Measurements from ENCODE around the gene CANT1. TPM values are rescaled to one million over a fixed set of nuclear protein-coding genes. Genes with fewer than 3 reads are reported as not detected.

Gene CANT1
- total and polyA plus RNA-seq, 9 of the 15 experiments (the other 6 are each of a cell fraction or from before 2014, with no cell fraction given): 2.7 to 66.4 (median 22.5) TPM

DNA sequence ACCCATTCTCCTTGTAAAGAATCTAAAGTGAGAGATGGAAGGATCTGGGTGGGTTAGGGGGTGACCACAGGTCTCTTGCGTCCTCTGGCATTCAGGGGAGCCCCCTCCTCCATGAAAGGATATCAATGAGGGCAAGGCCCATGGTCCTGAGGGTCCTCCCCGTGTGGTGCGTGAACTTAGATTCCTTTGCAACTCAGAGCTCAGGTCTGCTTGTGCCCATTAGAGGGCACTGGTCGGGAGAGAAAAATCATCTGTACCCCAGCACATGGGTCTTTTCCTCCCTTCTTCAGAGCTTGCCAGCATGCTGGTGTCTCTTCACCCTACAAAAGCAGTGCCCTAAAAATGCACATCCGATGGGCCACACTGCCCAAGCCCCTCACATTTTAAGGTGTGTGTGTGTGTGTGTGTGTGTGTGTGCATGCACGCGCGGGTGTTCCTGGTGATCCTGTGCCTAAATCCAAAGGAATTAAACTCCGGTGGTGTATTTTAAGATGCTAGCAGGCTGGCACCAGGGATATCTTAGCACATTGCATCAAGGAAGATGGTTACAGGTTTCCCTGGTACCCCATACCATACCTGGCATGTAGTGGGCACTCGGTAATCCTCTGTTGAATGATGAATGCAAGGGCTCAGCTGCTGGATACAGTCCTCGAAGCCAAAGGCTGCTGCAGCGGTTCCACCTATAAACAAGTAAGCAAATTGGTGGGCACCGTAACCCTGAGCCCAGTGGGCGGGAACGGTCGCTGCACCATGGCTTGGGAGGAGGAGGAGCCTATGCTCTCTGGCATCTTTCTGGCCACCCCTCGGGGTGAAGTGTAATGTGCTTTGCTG lies 19.1 kb upstream of the CANT1 start:
- DNase-seq (ENCODE audit: extremely low read depth in 1 of 4, low spot score in 3 of 4): no peak
- no peaks in the 10 kb centered on the region for H3K9me3 ChIP-seq (replicated peaks; ENCODE audit: control insufficient read depth, insufficient read depth, low read depth, low read length)
- no peaks in the 10 kb centered on the region for H3K36me3 ChIP-seq (ENCODE audit: control insufficient read depth, insufficient read depth, low read length)
- in situ Hi-C loops (cut with MboI): no loop called here
- TF ChIP-seq SNRNP70 (optimal IDR thresholded peaks at IDR 0.05; ENCODE audit: low read depth, low read length): no peak
- TF ChIP-seq CTBP1 (IDR thresholded peaks at IDR 0.05; ENCODE audit: borderline replicate concordance): no peak
- no peak for TF ChIP-seq PRPF4 (IDR thresholded peaks at IDR 0.05; ENCODE audit: insufficient read depth, low read depth, low read length, poor library complexity, severe bottlenecking)
- no peak for TF ChIP-seq RCOR1 (IDR thresholded peaks at IDR 0.05; ENCODE audit: borderline replicate concordance in 1 of 2, low read depth in 2 of 2, low read length in 2 of 2)
- no peak for TF ChIP-seq MBD2 (IDR thresholded peaks at IDR 0.05; ENCODE audit: borderline replicate concordance, low read depth)
- no peak for TF ChIP-seq ZC3H4 (CRISPR knock-in tag; IDR thresholded peaks at IDR 0.05; ENCODE audit: borderline replicate concordance)
- no peak for TF ChIP-seq ZNF431 (CRISPR knock-in tag; IDR thresholded peaks at IDR 0.05)
- TF ChIP-seq, protein P1, sequence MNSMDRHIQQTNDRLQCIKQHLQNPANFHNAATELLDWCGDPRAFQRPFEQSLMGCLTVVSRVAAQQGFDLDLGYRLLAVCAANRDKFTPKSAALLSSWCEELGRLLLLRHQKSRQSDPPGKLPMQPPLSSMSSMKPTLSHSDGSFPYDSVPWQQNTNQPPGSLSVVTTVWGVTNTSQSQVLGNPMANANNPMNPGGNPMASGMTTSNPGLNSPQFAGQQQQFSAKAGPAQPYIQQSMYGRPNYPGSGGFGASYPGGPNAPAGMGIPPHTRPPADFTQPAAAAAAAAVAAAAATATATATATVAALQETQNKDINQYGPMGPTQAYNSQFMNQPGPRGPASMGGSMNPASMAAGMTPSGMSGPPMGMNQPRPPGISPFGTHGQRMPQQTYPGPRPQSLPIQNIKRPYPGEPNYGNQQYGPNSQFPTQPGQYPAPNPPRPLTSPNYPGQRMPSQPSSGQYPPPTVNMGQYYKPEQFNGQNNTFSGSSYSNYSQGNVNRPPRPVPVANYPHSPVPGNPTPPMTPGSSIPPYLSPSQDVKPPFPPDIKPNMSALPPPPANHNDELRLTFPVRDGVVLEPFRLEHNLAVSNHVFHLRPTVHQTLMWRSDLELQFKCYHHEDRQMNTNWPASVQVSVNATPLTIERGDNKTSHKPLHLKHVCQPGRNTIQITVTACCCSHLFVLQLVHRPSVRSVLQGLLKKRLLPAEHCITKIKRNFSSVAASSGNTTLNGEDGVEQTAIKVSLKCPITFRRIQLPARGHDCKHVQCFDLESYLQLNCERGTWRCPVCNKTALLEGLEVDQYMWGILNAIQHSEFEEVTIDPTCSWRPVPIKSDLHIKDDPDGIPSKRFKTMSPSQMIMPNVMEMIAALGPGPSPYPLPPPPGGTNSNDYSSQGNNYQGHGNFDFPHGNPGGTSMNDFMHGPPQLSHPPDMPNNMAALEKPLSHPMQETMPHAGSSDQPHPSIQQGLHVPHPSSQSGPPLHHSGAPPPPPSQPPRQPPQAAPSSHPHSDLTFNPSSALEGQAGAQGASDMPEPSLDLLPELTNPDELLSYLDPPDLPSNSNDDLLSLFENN (IDR thresholded peaks at IDR 0.05; ENCODE audit: low read depth in 2 of 2, low read length in 2 of 2): no peak
- TF ChIP-seq PURB (CRISPR knock-in tag; IDR thresholded peaks at IDR 0.05; ENCODE audit: low read depth): no peak
- no peak for TF ChIP-seq ZEB2 (IDR thresholded peaks at IDR 0.05)
- H3K9ac ChIP-seq (ENCODE audit: insufficient read depth in 1 of 2, low read depth in 2 of 2, low read length in 2 of 2): no peak overlapping the region
- no peak overlapping the region for H2AFZ ChIP-seq (ENCODE audit: low read depth, low read length)
- H3K27me3 ChIP-seq (ENCODE audit: control insufficient read depth in 2 of 2, insufficient read depth in 2 of 2, low read length in 2 of 2): peaks cover 67 to 85% of the 10 kb centered on the region in 2 experiments
- no TSS peak for BruUV-seq (replicated peaks)
- CTCF ChIA-PET (ENCODE audit: low intra/inter-chr PET ratio): no interaction called here
- H3K4me2 ChIP-seq (ENCODE audit: insufficient read depth, low read length): no peak overlapping the region
- 13% methylated on average over 14 of the region's 17 CpGs for WGBS (ENCODE audit: insufficient coverage, low coverage, missing lambda C conversion rate)
- H4K20me1 ChIP-seq (replicated peaks; ENCODE audit: control insufficient read depth, insufficient read depth, low read length): peaks cover 4% of the 10 kb centered on the region; the same call in 1 of the 2 replicates
- H3K9me1 ChIP-seq (ENCODE audit: control insufficient read depth, insufficient read depth, low read length): no peaks in the 10 kb centered on the region
- ATAC-seq: no peak
- POLR2A ChIA-PET: interaction anchor here (0.6 to 0.7 kb wide), 2 partner anchors 9 to 1030 kb away, joined by 3 to 4 read pairs; no protein-coding TSS in a partner anchor
- FAIRE-seq: no peak
- H3K4me3 ChIP-seq: no peak overlapping the region
- no peaks in the 10 kb centered on the region for H3K79me2 ChIP-seq (ENCODE audit: control insufficient read depth, insufficient read depth, low read length)
- H3K27ac ChIP-seq (ENCODE audit: extremely low read depth, low read depth, low read length): no peak overlapping the region
- peaks cover 9 to 27% of the 10 kb centered on the region in 2 experiments for H3K4me1 ChIP-seq (replicated peaks in 1 of 2; ENCODE audit: control insufficient read depth in 2 of 2, insufficient read depth in 2 of 2, low read length in 2 of 2)
- intact Hi-C loops (cut with micrococcal nuclease): no loop called here
